ENCODE data around the gene DDX1.

The DDX1 gene

DNA sequence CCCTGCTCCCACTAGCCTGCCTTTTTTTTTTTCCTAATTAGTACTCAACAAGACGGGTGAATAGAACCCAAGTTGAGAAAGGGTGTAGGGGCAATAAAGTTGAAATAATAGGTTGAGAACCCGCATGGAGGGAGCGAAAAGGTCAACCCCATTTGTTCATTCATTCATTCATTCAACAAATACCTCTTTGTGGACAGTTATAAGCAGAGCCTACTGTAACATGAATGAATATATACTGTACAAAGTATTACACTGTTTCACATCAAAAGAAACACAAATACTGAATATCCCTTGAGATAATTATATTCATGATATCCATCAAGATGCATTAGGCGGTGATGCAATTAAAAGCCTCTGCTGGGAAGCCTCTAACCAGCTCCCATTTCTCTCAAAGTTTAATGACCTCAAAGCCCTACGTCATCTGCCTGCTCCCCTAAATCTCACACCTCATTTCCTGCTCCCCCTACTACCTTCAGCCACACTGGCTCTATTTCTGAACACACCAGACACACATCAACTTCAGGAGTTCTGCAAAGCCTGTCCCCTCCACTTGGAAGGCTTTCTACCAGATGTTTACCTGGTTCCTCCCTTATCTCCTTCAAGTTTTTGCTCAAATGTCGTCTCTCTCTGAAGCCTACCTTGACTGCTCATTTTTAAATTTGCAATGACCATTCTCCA, 29.2 kb upstream of the DDX1 start:
- no peak for DNase-seq (ENCODE audit: low read depth, low spot score)

DNA sequence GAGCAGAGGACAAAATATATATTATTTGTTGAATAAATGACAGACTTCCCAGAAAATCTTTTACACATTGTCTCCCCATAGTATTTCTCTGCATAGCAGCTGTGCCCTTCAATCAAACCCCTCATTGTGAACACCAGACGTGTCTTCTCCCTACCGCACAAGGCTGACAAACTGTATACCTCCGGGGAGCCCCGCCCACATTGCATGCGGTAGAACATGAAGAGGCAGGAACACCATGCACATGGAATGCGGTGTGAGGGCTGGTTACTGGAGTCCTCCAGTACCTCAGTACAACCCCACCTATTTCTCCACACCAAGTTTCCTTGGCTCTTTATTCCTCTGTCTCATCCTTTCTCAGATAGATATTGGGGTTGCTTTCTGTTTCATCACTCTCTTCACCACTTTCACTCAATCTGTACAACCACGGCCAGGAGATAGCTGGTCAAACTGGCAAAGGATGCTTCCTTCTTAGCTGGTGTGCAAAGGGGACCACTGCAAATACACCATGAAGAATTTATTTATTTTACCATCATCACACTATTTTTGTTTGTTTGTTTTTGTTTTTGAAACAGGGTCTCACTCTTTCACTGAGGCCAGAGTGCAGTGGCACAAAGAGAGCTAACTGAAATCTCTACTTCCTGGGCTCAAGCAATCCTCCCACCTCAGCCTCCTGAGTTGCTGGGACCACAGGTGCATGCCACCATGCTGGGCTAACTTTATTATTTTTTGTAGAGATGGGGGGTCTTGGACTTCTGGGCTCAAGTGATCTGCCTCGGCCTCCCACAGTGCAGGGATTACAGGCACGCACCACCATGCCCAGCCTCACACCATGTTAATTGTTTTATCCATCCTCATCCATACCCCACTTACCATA, 28.2 kb upstream of the DDX1 start:
- no peak for DNase-seq (ENCODE audit: low read depth, low spot score)

DNA sequence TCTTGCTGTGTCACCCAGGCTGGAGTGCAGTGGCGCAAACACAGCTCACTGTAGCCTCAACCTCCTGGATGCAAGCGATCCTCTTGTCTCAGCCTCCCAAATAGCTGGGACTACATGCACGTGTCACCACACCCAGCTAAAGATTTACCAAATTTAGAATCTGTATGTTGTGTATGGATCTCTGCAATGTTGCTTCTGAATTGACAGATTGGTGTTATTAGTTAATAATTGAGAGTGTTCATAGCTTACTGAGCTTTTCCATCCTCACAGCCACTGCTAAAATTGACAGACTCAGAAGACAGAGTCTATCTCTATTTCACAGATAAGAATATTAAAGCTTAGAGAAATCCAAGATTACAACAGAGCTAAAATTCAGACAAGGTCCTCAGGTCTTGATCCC, 26.3 kb upstream of the DDX1 start:
- DNase-seq (ENCODE audit: low read depth, low spot score): no peak

DNA sequence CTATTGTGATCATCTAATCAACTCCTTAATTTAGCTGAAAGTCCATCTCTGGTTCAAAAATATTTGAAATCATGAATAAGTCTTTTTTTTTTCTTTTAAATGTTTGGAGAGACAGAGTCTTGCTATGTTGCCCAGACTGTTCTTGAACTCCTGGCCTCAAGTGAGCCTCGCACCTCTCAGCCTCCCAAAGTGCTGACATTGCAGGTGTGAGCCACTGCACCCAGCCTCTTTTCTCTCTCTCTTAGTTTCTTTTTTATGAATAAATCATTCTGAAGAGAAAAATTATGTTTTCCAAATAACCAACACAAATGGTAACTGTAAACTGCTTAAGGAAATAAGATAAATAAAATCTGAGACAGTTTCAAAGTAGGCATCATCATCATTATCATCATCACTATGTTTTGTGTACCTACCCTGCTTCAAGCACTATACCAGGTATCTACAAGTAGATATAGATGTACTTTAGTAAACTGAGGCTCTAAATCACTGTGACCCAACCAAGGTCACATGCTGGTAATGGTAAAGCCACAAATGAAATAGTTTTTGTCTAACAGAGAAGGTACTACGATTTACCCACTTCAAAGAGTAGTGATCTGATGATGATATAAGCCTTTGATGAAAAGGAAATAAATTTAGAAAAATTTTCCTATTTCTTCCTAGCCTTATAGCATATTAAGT, 25.5 kb upstream of the DDX1 start:
- DNase-seq (ENCODE audit: low read depth, low spot score): no peak

DNA sequence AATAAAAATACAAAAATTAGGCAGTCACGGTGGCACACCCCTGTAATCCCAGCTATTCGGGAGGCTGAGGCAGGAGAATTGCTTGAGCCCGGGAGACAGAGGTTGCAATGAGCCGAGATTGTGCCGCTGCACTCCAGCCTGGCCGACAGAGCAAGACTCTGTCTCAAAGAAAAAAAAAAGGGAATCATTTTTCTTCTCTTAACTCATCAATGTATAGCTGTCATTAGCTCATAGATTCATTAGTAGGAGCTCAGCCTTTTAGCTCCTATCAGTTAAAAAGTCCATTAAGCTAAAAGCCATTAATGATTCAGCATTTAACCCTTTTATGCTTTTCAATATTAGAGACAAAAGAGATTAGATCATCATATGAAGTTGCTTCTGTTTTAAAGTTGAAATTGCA, 24.8 kb upstream of the DDX1 start:
- no peak for DNase-seq (ENCODE audit: low read depth, low spot score)

DNA sequence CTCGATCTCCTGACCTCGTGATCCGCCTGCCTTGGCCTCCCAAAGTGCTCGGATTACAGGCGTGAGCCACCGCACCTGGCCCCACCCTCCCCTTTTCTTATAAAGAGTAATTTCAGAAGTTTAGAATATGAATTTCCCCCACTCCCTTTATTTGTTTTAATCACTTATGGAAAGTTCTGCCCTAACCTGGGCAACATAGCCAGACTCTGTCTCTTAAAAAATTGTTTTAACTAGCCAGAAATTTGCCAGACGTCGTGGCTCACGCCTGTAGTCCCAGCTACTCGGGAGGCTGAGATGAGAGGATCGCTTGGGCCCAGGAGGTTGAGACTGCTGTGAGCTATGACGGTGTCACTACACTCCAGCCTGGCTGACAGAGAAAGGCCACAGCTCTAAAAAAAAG, 22.8 kb upstream of the DDX1 start:
- DNase-seq (ENCODE audit: low read depth, low spot score): no peak

DNA sequence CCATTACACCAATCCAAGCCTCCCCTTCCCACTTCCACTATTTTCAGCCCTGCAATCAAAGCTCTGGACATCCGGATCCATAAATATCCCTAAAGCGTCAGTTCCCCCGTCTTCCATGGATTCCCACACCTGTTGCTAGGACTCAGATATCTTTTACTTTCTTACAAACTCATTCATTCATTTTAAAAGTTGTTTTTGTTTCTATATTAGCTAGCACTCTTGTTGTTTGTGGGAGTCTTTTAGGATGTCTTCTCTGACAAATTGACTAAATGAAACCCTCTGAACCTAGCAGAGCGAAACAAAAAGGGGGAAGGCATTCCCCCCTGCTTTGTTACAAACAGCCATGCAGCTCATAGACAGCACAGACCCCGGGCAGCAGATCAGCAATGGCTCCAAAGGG, 21.6 kb upstream of the DDX1 start:
- no peak for DNase-seq (ENCODE audit: low read depth, low spot score)

DNA sequence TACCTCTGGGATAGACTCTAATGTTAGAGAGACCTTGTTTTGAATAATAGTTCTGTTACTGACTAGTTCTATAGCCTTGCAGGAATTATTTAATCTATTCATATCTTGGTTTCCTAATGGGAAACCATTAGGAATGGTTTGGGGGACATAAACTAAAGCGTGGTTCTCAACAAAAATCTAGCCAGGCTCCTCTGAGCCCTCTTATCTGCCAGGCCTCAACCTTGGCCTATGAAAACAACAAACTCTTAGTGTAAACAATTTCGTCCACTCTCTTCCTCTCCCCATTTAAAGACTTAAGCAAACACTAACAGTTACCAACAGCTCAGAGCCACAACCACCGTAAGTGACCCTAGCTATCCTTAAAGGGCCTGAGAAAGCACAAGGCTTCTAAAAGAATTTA, 19.9 kb upstream of the DDX1 start:
- DNase-seq (ENCODE audit: low read depth, low spot score): no peak

DNA sequence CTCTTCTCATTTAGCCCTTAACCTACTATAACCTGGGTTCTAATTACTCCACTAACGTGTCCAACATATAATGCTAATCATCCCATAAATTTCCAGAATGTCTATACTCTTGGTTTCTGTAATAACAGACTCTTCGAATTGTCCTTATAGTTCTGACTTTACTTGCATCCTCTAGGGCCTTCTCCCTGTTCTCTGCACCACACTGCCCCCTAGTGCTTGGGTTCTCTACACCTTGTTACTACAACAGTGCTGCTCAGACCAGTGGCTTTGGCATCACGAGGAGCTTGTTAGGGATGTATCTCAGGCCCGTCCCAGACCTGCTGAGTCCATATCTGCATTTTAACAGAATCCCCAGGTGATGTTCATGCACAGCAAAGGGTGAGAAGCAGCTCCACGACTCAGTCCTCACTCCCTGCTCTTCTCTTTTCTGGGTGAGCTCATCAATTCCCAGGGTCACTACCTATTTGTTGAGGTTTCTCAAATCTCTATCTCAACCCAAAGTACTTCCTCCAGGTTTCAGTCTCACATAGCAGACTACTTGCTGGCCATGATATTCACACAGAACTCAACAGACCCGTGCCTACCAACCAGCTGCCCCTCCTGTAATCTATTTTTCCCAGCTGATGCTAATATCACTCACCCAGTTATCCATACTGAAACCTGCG, 14.5 kb upstream of the DDX1 start:
- DNase-seq (ENCODE audit: low read depth, low spot score): no peak

DNA sequence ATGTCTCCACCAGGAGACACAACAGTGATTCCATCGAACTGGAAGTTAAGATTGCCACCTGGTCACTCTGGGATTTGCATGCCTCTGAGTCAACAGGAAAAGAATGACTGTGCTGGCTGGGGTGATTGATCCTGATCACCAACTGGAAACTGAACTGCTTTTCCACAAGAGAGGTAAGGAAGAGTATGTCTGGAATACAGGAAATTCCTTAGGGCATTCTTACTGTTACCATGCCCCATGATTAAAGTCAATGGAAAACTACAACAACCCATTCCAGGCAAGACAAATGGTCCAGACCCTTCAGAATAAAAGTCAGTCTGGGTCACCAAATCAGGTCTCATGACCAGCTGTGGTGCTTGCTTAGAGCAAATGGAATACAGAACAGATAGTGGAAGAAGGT, 12.0 kb upstream of the DDX1 start:
- no peak for DNase-seq (ENCODE audit: low read depth, low spot score)

DNA sequence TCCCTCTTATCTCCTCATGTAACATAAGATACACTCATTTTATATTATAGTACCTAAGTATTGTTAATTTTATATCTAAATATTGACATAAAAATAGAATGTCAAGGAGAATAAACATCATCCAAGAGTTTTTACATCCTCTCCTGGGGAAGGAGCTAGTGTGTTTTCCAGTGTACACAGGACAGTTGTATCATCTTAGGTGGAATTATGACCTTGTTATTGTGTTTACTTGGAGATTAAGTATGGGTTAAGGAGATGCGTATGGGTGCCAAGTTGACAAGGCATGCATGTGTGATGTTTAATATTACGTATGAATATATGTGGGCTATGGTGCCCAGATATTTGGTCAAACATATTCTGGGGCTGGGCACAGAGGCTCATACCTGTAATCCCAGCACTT, 11.2 kb upstream of the DDX1 start:
- no peak for DNase-seq (ENCODE audit: low read depth, low spot score)

DNA sequence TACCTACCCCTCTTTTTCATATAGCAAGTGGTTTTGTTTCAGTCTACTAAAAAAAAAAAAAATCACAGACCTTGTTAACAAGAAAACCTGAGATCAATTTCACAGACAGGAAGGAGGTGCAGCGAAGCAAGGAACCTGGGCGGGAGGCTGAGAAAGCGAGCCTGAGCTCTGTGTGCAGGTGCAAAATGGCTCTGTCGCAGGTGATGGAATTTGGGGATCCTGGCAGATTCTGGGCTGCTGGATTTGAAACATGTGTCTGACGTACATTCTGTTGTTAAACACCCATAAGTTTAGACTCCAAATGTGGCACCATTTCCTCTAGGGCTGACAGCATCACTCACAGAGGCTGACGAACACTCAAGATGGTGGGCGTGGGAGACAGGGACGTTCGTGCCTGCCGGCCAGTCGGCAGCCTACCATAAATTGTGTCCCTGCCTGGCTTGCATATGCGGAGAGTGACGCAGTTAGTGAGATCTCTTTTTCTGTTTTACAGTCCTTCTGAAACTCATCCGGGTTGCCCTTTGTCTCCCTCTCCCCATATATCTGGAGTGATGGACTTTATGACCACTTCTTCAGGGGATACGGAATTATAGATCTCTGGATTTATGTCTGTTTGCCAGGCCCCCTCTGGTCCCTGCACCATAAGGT, 8.8 kb upstream of the DDX1 start:
- DNase-seq (ENCODE audit: low read depth, low spot score): no peak

DNA sequence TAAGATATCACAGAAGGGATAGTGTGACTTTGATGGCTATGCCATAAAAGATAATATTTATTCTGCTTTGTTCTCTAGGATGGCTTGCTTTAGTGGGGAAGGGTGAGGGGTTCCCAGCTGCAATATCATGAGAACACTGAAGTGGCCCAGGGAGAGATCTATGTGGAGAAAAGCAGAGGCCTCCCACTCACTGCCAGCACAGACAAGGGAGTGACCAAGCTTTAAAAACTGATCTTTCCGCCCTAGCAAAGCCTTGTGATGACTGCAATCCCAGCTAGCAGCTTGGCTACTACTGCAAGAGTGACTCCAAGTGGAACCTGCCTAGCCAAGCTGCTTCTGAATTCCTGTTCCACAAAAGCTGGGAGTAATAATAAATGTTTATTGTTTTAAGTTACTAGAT, 7.8 kb upstream of the DDX1 start:
- no peak for DNase-seq (ENCODE audit: low read depth, low spot score)

DNA sequence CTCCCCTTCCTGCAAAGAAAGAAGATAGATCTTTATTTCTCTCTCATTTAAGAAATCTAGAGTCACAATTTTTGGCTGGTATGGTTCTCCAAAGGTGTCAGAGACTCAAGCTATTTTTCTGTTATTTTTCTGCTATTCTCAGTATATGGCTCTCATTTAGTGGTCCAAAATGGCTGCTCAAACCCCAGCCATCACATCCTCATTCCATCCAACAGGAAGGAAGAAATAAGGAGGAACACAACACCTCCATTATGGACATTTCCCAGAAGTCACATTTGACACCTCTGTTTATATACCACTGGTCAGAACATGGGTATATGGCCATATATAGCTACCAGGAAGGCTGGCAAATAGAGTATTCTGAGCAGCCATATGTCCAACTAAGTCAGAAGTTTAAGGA, 7.4 kb upstream of the DDX1 start:
- DNase-seq (ENCODE audit: low read depth, low spot score): no peak

DNA sequence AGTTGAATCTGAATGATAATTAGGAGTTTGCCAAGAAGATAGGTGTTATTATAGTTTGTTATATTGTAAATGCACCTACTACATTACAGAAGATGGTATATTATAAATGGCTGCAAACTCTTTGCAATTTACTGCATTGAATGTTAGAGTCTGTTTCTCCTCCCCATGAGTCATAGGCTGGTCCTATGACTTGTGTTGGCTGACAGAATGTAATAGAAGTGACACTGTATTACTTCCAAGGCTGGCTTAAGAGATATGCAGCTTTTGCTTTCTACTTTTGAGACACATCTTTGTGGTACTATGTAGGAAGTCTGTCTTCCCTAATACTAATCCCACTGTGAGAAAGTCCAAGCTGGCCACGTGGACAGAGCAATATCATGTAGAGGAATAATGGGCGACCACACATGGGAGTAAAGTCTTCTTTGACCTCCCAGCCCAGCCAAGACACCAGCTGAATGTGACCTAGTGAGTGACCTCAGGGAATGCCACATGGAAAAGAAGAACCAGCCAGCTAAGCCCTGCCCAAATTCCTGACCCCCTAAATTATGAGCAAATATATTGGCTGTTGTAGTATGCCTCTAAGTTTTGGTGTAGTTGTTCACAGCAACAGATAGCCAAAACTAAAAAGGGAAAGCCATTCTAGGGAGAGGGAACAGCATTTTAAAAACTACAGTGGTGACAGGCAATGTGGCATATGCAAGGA, 6.8 kb upstream of the DDX1 start:
- no peak for DNase-seq (ENCODE audit: low read depth, low spot score)

DNA sequence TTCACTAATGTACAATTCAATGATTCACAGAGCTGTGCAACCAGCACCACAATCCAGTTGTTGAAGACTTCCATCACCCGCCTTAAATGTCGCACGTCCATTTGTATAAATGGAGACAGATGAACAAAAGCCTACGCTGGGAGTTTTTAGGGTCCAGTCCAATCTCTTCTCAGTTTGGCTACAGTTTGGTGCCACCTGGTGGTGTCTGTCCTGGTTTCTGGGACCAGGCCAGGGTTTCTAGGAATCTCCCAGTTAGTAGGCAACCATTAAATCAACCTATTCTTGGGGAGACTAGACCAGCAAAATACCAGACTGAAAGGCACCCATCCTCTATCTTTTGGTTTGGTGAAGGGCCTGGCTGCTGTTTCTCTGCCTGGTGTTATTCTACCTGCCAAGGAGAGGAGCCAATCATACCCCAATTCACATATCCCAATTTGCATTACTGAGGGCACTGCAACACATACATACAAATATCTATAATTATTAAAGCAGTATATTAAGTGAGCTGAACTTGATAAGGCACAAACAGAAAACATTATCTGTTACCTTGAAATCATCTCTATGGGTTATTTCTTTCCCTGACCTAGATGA, 3.2 kb upstream of the DDX1 start:
- no peak for DNase-seq (ENCODE audit: low read depth, low spot score)

DNA sequence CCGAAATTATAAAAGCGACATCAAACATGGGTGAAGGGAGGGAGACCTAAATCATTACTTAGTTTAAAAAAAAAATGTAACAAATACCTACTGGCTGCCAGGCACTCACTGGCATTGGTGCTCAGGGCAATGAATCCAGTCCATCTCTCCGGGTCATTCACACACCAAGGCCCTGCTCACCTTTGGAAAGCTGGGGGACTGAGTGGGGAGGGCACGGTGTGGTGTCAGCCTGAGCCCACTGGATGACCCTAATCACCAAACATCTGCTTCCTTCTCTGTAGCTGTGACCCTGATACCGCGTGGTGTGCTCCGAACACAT, 336 bp upstream of the DDX1 start:
- no peak for DNase-seq (ENCODE audit: low read depth, low spot score)

DNA sequence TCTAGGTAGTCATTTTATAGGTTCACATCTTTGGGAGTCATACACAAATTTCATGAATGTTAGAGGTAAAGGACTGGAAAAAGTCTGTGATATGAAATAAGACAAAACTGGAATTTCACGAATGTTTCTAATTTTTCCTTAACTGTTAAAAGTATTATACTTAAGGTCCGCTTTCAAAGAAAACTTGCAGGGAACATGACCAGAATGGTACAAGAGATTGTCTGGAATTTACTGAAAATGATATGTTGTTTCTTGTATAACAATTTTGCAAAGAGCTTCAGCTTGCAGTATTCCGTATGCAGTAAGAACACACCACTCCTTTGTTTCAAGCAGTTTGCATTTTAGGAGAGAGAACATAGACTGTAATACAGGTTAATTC, 1.6 kb downstream of the DDX1 start:
- no peak for DNase-seq (ENCODE audit: low read depth, low spot score)

DNA sequence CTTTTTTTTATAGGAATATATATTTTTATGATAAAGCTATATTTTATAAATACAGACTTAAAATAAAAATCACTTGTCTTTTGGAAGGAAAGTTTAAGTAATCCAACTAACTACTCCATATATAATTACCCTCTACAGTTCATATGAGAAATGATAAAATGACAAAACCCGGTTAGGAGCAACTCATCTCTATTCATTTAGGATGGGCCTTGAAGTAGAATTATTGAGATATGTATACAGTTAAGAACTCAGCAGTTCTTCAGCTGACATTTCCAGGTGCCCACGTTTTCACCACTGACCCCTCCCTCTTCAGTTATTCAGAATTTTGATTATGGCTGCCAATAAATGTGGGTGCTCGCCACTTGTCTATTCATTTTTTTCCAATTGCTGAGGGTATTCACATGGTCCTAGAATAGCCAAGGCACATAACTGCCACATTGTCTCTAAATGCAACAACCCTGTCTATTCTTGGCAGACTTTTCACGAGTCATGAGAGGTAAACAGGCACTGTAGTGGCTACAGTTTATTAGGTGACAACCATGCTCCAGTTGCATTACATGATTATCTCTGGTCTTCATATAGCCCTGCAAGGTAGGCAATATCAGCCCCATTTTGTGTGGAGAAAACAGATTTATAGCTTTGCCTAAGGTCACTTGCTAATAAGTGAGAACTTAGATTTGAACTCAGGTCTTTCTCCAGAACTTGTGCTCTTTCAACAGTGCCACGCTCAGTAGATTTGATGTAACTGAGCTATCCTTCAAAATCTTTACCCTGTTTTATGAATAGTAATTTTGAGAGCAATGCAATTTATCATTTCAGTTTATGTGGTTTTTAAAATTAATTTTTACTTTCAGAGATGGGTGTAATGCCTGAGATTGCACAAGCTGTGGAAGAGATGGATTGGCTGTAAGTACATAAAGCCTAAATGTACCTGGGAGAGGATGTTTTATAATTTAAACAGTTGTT, 2.9 kb downstream of the DDX1 start:
- no peak for DNase-seq (ENCODE audit: low read depth, low spot score)

Data from iPS DF 19.7 (cell line).